H9 (cell line): ENCODE data around the gene CENPP. TPM values are rescaled to one million over a fixed set of nuclear protein-coding genes. Genes with fewer than 3 reads are reported as not detected.

ENCODE experiments used
- DNase-seq: peaks from one replicate; pipeline ENCODE4 v3.0.0-alpha.2; 2017
- H2AFZ ChIP-seq: one replicate; pipeline ENCODE4 v1.6.1; 2013; ENCODE audit warnings: mild to moderate bottlenecking, low read length, control low read depth, moderate library complexity
- H2AK5ac ChIP-seq: 2 replicates; pipeline ENCODE4 v1.6.1; 2013; ENCODE audit warnings: low read length, control low read depth, mixed read lengths; ENCODE audit not compliant: insufficient read length
- H2BK120ac ChIP-seq: one replicate; pipeline ENCODE4 v1.6.1; 2013; ENCODE audit warnings: low read depth, mild to moderate bottlenecking, low read length, control low read depth, inconsistent platforms; ENCODE audit not compliant: poor library complexity, severe bottlenecking
- H2BK12ac ChIP-seq: 2 replicates; pipeline ENCODE4 v1.6.1; 2013; ENCODE audit warnings: low read length, control low read depth, mixed read lengths, low read depth; ENCODE audit not compliant: insufficient read length
- H2BK15ac ChIP-seq: 2 replicates; pipeline ENCODE4 v1.6.1; 2013; ENCODE audit warnings: low read depth, low read length, control low read depth
- H2BK20ac ChIP-seq: one replicate; pipeline ENCODE4 v1.6.1; 2013; ENCODE audit warnings: low read depth, mild to moderate bottlenecking, low read length, control low read depth, inconsistent platforms; ENCODE audit not compliant: poor library complexity, severe bottlenecking
- H2BK5ac ChIP-seq: 2 replicates; pipeline ENCODE4 v1.6.1; 2013; ENCODE audit warnings: low read length, control low read depth, mixed read lengths; ENCODE audit not compliant: insufficient read length
- H3K14ac ChIP-seq: 2 replicates; pipeline ENCODE4 v1.6.1; 2013; ENCODE audit warnings: low read length, control low read depth; ENCODE audit not compliant: insufficient read depth
- H3K18ac ChIP-seq: 2 replicates; pipeline ENCODE4 v1.6.1; 2013; ENCODE audit warnings: low read depth, mild to moderate bottlenecking, mixed read lengths, low read length, control low read depth; ENCODE audit not compliant: insufficient read length
- H3K23ac ChIP-seq: 2 replicates; pipeline ENCODE4 v1.6.1; 2013; ENCODE audit warnings: low read length, control low read depth, mixed read lengths, low read depth; ENCODE audit not compliant: insufficient read length
- H3K23me2 ChIP-seq: 2 replicates; pipeline ENCODE4 v1.6.1; 2013; ENCODE audit warnings: low read depth, mild to moderate bottlenecking, mixed read lengths, low read length, control low read depth; ENCODE audit not compliant: insufficient read length, poor library complexity, severe bottlenecking
- H3K27ac ChIP-seq: 2 replicates; pipeline ENCODE4 v1.5.1; 2013; ENCODE audit warnings: low read length, control low read depth, mixed read lengths, low read depth; ENCODE audit not compliant: insufficient read length
- H3K27me3 ChIP-seq: 2 replicates; pipeline ENCODE4 v1.6.1; 2013; ENCODE audit warnings: low read length, control low read depth, inconsistent platforms; ENCODE audit not compliant: insufficient read depth
- H3K4ac ChIP-seq: 2 replicates; pipeline ENCODE4 v1.6.1; 2013; ENCODE audit warnings: low read depth, mild to moderate bottlenecking, control low read depth, inconsistent platforms, low read length, moderate library complexity
- H3K4me1 ChIP-seq: 2 replicates; pipeline ENCODE4 v1.6.1; 2013; ENCODE audit warnings: low read length, control low read depth, inconsistent platforms; ENCODE audit not compliant: insufficient read depth
- H3K4me2 ChIP-seq: 2 replicates; pipeline ENCODE4 v1.6.1; 2013; ENCODE audit warnings: low read length, control low read depth, mixed read lengths; ENCODE audit not compliant: insufficient read length, insufficient read depth
- H3K56ac ChIP-seq: 2 replicates; pipeline ENCODE4 v1.6.1; 2013; ENCODE audit warnings: low read depth, mild to moderate bottlenecking, mixed read lengths, low read length, control low read depth; ENCODE audit not compliant: insufficient read length
- H3K79me1 ChIP-seq: 2 replicates; pipeline ENCODE4 v1.6.1; 2013; ENCODE audit warnings: low read depth, mild to moderate bottlenecking, moderate library complexity, low read length, control low read depth, inconsistent platforms; ENCODE audit not compliant: insufficient read depth, poor library complexity, severe bottlenecking
- H3K79me2 ChIP-seq: 2 replicates; pipeline ENCODE4 v1.6.1; 2013; ENCODE audit warnings: low read length, control low read depth, inconsistent platforms; ENCODE audit not compliant: insufficient read depth
- H3K9ac ChIP-seq: 2 replicates; pipeline ENCODE4 v1.6.1; 2013; ENCODE audit warnings: low read length, control low read depth, mixed read lengths; ENCODE audit not compliant: insufficient read length; ENCODE audit errors: extremely low read depth
- H3K9me3 ChIP-seq: one replicate; pipeline ENCODE4 v1.6.1; 2013; ENCODE audit warnings: low read depth, low read length, inconsistent platforms; ENCODE audit not compliant: control insufficient read depth
- H3T11ph ChIP-seq: one replicate; pipeline ENCODE4 v1.6.1; 2013; ENCODE audit warnings: mild to moderate bottlenecking, low read length, control low read depth, inconsistent platforms
- H4K20me1 ChIP-seq: one replicate; pipeline ENCODE4 v1.6.1; 2013; ENCODE audit not compliant: control insufficient read depth, insufficient read length, insufficient read depth
- H4K5ac ChIP-seq: 2 replicates; pipeline ENCODE4 v1.6.1; 2013; ENCODE audit warnings: low read depth, mild to moderate bottlenecking, mixed read lengths, low read length, control low read depth; ENCODE audit not compliant: insufficient read length
- H4K8ac ChIP-seq: replicated peaks from 2 replicates; pipeline ENCODE4 v1.6.1; 2013; ENCODE audit warnings: low read length, control low read depth, mixed read lengths, low read depth; ENCODE audit not compliant: insufficient read length
- H4K91ac ChIP-seq: 2 replicates; pipeline ENCODE4 v1.6.1; 2013; ENCODE audit warnings: low read depth, mild to moderate bottlenecking, moderate library complexity, mixed read lengths, low read length, control low read depth; ENCODE audit not compliant: insufficient read length
- H3K27ac Mint-ChIP-seq, 3 experiments: 2 replicates in 2 of 3; 3 replicates in 1 of 3; pipeline ENCODE4 v1.8.0; 2020 to 2021; ENCODE audit warnings: mixed read lengths in 3 of 3, mild to moderate bottlenecking in 1 of 3, moderate library complexity in 1 of 3
- H3K27me3 Mint-ChIP-seq: 2 replicates; pipeline ENCODE4 v1.8.0; 2021; ENCODE audit warnings: low read depth, mild to moderate bottlenecking, moderate library complexity, mixed read lengths
- H3K36me3 Mint-ChIP-seq, 3 experiments: 2 replicates in 2 of 3; 3 replicates in 1 of 3; pipeline ENCODE4 v1.8.0; 2020 to 2021; ENCODE audit warnings: low read depth in 3 of 3, mixed read lengths in 3 of 3; ENCODE audit not compliant: insufficient read depth in 1 of 3
- H3K4me1 Mint-ChIP-seq, 2 experiments: 2 replicates each; pipeline ENCODE4 v1.8.0; 2020; ENCODE audit warnings: mixed read lengths in 2 of 2
- H3K4me3 Mint-ChIP-seq, 2 experiments: 2 replicates in 1 of 2; 3 replicates in 1 of 2; pipeline ENCODE4 v1.8.0; 2020 to 2021; ENCODE audit warnings: mild to moderate bottlenecking in 2 of 2, mixed read lengths in 2 of 2, moderate library complexity in 1 of 2
- H3K9me3 Mint-ChIP-seq, 2 experiments: 2 replicates in 1 of 2; 3 replicates in 1 of 2; pipeline ENCODE4 v1.8.0; 2020; ENCODE audit warnings: mild to moderate bottlenecking in 2 of 2, mixed read lengths in 2 of 2, moderate library complexity in 1 of 2
- CTCF ChIP-seq: fragments of 200-600 bp; sonication (generic); conservative IDR thresholded peaks from 3 replicates; pipeline ENCODE4 v1.8.0; 2021; ENCODE audit warnings: antibody characterized with exemption, mild to moderate bottlenecking
- WGBS: extraction: QIAGEN DNeasy Blood & Tissue Kit; methylation state at CpG from one replicate; pipeline ENCODE4 v1.1.7; 2013; ENCODE audit warnings: missing lambda C conversion rate, low lambda C conversion rate, mixed read lengths; ENCODE audit not compliant: insufficient read length; ENCODE audit errors: extremely low coverage; 5-methylcytosine and 5-hydroxymethylcytosine counted together
- total RNA-seq: library from RNA; stranded (reverse); gene quantifications from 2 replicates; pipeline ENCODE4 v1.2.1, GENCODE V29; 2021

CENPP gene
- total RNA-seq, 1 experiment from 2014 or later = 9.1 TPM

GRCh38 chr9:92405818-92406217, 80.1 kb downstream of the CENPP start:
- Histone ChIP-seq H2BK15ac (no peak overlapping the region), H2BK12ac (no peak overlapping the region), H3K27me3 (no peaks in the 10 kb centered on the region), H2AFZ (no peak overlapping the region), H3K14ac (no peak overlapping the region), H3K23ac (no peak overlapping the region), H3K9me3 (no peaks in the 10 kb centered on the region), H3K56ac (no peak overlapping the region), H4K8ac (no peak overlapping the region), H2BK20ac (no peak overlapping the region), H3K27ac (no peak overlapping the region), H3K4me2 (no peak overlapping the region), H3K4me1 (no peaks in the 10 kb centered on the region), H4K91ac (no peak overlapping the region), H3K23me2 (no peaks in the 10 kb centered on the region), H3K4ac (no peak overlapping the region), H2AK5ac (no peak overlapping the region), H4K5ac (no peak overlapping the region), H3T11ph (no peak overlapping the region), H3K79me2 (no peaks in the 10 kb centered on the region), H4K20me1 (no peaks in the 10 kb centered on the region), H3K79me1 (no peaks in the 10 kb centered on the region), H2BK5ac (no peak overlapping the region), H2BK120ac (no peak overlapping the region), H3K18ac (no peak overlapping the region), H3K9ac (no peak overlapping the region)
- H3K4me3 Mint-ChIP-seq = no peak overlapping the region
- H3K9me3 Mint-ChIP-seq = no peaks in the 10 kb centered on the region
- DNase-seq = no peak
- no peaks in the 10 kb centered on the region for H3K36me3 Mint-ChIP-seq
- no CpG with 5 or more reads among the region's 4 CpGs for WGBS
- H3K27me3 Mint-ChIP-seq = no peaks in the 10 kb centered on the region
- TF ChIP-seq CTCF = no peak
- 0 out of 4 replicates have a peak, but pooled peaks cover 0 to 3% of the 10 kb centered on the region in 2 experiments for H3K4me1 Mint-ChIP-seq
- H3K27ac Mint-ChIP-seq = no peak overlapping the region
